ENCODE results near the gene HEG1.

GRCh38 chr3:125061170-125061569 lies 5.4 kb upstream of the HEG1 start:
- TF ChIP-seq CTCF (IDR thresholded peaks at IDR 0.05; ENCODE audit: poor library complexity): no peak
- no peak for TF ChIP-seq EZH2 (IDR thresholded peaks at IDR 0.05; ENCODE audit: borderline replicate concordance)
- no peak for TF ChIP-seq EZH2phosphoT487 (IDR thresholded peaks at IDR 0.05; ENCODE audit: low read depth, severe bottlenecking, unreplicated experiment)
